GM21825 (cell line): ENCODE data around the gene FXYD3.
"Not testable (repeated sequence)": the region's sequence is repeated elsewhere in the genome, so short reads cannot be mapped to it uniquely, and the experiment has no call there.

Experiments used
- ATAC-seq: cut with Tn5 transposase; IDR thresholded peaks from one replicate; pipeline ENCODE4 v1.9.1; 2021; ENCODE audit warnings: mild to moderate bottlenecking, moderate library complexity; ENCODE audit not compliant: unreplicated experiment

FXYD3 gene

GRCh38 chr19:35123573-35123972 is 8.0 kb downstream of the FXYD3 start:
- no peak for ATAC-seq

GRCh38 chr19:35124098-35125060 is 8.8 kb downstream of the FXYD3 start:
- peak; percentile 65 for ATAC-seq

- ATAC-seq, result no peak
Observed at GRCh38 chr19:35125270-35125717, 9.7 kb downstream of the FXYD3 start.

GRCh38 chr19:35125749-35126623 is 10.4 kb downstream of the FXYD3 start:
- no peak for ATAC-seq

- ATAC-seq, result no peak
Observed at GRCh38 chr19:35126624-35126959, 11.0 kb downstream of the FXYD3 start.

GRCh38 chr19:35127871-35128270 is 12.2 kb downstream of the FXYD3 start:
- ATAC-seq, result no peak

- ATAC-seq, result no peak
Observed at GRCh38 chr19:35128398-35129057, 12.9 kb downstream of the FXYD3 start.

GRCh38 chr19:35129724-35130274 is 14.2 kb downstream of the FXYD3 start:
- not testable (repeated sequence) for ATAC-seq

GRCh38 chr19:35130761-35131720 is 15.4 kb downstream of the FXYD3 start:
- ATAC-seq, result no peak

- ATAC-seq, result no peak
Observed at GRCh38 chr19:35132254-35132653, 16.6 kb downstream of the FXYD3 start.

- no peak for ATAC-seq
Observed at GRCh38 chr19:35133826-35134225, 18.2 kb downstream of the FXYD3 start.

GRCh38 chr19:35134601-35135242 is 19.1 kb downstream of the FXYD3 start, which contains the start of gene LGI4:
Gene LGI4, minus strand, starts transcription at chr19:35135059. Its CDS starts 379 bp downstream, at chr19:35134680.
- no peak for ATAC-seq

- ATAC-seq, result no peak
Observed at GRCh38 chr19:35135389-35135909, 19.8 kb downstream of the FXYD3 start.

- no peak for ATAC-seq
Observed at GRCh38 chr19:35136231-35136630, 20.6 kb downstream of the FXYD3 start.

GRCh38 chr19:35136977-35137702 is 21.5 kb downstream of the FXYD3 start:
- ATAC-seq, result no peak

- no peak for ATAC-seq
Observed at GRCh38 chr19:35138305-35138892, 22.8 kb downstream of the FXYD3 start, which contains the start of gene FXYD1. Gene FXYD1, plus strand, starts transcription at chr19:35138824. Its CDS starts 1,256 bp downstream, at chr19:35140080.

GRCh38 chr19:35140207-35140961 is 24.8 kb downstream of the FXYD3 start:
- no peak for ATAC-seq
